ENCODE results near the gene ZRANB2. TPM values are rescaled to one million over a fixed set of nuclear protein-coding genes. Genes with fewer than 3 reads are reported as not detected.

Gene ZRANB2
- total RNA-seq, 1 experiment from 2014 or later = 67.9 TPM

GRCh38 chr1:71104417-71104816 is 23.6 kb upstream of the ZRANB2 start (continued):
- no peak for TF ChIP-seq SIN3A (IDR thresholded peaks at IDR 0.05; ENCODE audit: low read depth)
- TF ChIP-seq POLR2A (IDR thresholded peaks at IDR 0.05; ENCODE audit: borderline replicate concordance, extremely low read depth, insufficient read depth, insufficient read length) = no peak

- CTCF ChIA-PET = no interaction called here
These were observed 21.1 kb upstream of the ZRANB2 start for GRCh38 chr1:71101839-71102376.

More at GRCh38 chr1:71101839-71102376, 21.1 kb upstream of the ZRANB2 start:
- Histone ChIP-seq H4K20me1 (ENCODE audit: insufficient read depth) (no peaks in the 10 kb centered on the region), H3K4me1 (ENCODE audit: control insufficient read depth in 1 of 2, insufficient read depth in 2 of 2, low read length in 2 of 2) (no peaks in the 10 kb centered on the region), H3K9ac (ENCODE audit: low read length) (no peak overlapping the region), H3K9me2 (ENCODE audit: insufficient read depth) (no peaks in the 10 kb centered on the region), H3K36me3 (ENCODE audit: control insufficient read depth in 1 of 2, insufficient read depth in 2 of 2, low read length in 2 of 2) (no peaks in the 10 kb centered on the region), H2AFZ (ENCODE audit: low read depth, low read length, poor library complexity, severe bottlenecking) (no peak overlapping the region), H3K4me3 (replicated peaks in 1 of 2; ENCODE audit: low read depth in 1 of 2, low read length in 2 of 2) (no peak overlapping the region), H3K79me2 (ENCODE audit: insufficient read depth, low read length) (no peaks in the 10 kb centered on the region), H3K27ac (ENCODE audit: low read depth, low read length) (no peak overlapping the region), H3K4me2 (ENCODE audit: low read length) (no peak overlapping the region), H3K9me3 (ENCODE audit: control insufficient read depth in 1 of 2, insufficient read depth in 1 of 2, low read depth in 1 of 2, low read length in 2 of 2) (no peaks in the 10 kb centered on the region), H3K27me3 (ENCODE audit: insufficient read depth, low read length) (no peaks in the 10 kb centered on the region)
- DNase-seq (ENCODE audit: low read depth, low spot score) (no peak), ATAC-seq (no peak)
- BruUV-seq (replicated peaks) = no TSS peak
- RAD21 ChIA-PET (ENCODE audit: low non-redundant PET in 1 of 2, low total read pairs in 2 of 2, uncharacterized antibody in 2 of 2, unreplicated experiment in 2 of 2) = no interaction called here
- POLR2A ChIA-PET = no interaction called here
- TF ChIP-seq TCF7L2 (IDR thresholded peaks at IDR 0.05; ENCODE audit: borderline replicate concordance, extremely low read depth, insufficient read depth, insufficient read length) = no peak
- no peak for TF ChIP-seq POLR2AphosphoS5 (IDR thresholded peaks at IDR 0.05; ENCODE audit: low read depth, low read length)
- TF ChIP-seq CTCF (IDR thresholded peaks at IDR 0.05 in 2 of 3, conservative IDR thresholded peaks at IDR 0.05 in 1 of 3; ENCODE audit: borderline replicate concordance in 1 of 3, insufficient read depth in 1 of 3, low read depth in 2 of 3, low read length in 2 of 3) = no peak
- no peak for TF ChIP-seq CBX3 (IDR thresholded peaks at IDR 0.05; ENCODE audit: low read depth)
- no peak for TF ChIP-seq MAX (IDR thresholded peaks at IDR 0.05)
- no peak for TF ChIP-seq POLR2A (IDR thresholded peaks at IDR 0.05; ENCODE audit: borderline replicate concordance, extremely low read depth, insufficient read depth, insufficient read length)
- intact Hi-C loops (cut with micrococcal nuclease) = no loop called here
